ENCODE measurements around the gene NCBP3.

NCBP3 gene

DNA sequence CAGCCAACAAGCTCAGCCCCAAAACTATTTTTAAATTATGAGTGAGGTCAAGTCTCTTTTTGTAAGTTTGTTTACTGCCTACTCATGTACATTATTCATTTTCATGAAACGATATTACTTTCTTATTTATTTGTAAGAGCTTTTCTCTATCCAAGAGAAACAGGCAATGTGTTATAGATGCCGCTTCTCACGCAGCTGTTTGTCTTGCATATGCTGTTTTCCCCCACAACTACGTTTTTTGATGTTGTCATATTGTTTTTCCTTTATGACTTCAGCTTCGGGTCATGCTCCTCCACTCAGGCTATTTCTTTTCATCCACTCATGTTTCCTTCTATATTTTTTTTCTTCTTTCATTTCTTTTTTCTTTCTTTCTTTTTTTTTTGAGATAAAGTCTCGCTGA is 65.1 kb downstream of the NCBP3 start:
- DNase-seq, result no peak

GRCh38 chr17:3777366-3778120 is 68.5 kb downstream of the NCBP3 start:
- no peak for DNase-seq

DNA sequence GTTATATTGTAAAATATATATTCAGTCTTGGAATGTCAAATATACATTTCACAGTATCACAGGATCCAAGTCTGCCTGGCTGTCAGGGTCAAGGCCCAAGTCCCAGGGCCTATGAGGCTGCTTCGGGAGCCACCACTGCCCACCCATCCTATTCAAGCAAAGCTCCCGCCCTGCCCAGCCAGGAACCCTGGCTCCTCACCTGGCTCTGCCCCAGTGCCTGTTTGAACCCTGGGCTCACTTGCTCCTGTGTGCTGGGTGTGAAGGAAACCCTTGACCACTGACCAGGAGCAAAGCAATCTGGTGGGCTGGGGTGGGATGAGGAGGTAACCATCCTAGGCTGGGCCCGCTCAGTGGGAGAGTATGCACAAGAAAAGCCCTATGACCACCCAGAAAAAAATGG is 72.1 kb downstream of the NCBP3 start:
- no peak for DNase-seq

GRCh38 chr17:3773511-3773910 is 72.5 kb downstream of the NCBP3 start:
- no peak for DNase-seq

DNA sequence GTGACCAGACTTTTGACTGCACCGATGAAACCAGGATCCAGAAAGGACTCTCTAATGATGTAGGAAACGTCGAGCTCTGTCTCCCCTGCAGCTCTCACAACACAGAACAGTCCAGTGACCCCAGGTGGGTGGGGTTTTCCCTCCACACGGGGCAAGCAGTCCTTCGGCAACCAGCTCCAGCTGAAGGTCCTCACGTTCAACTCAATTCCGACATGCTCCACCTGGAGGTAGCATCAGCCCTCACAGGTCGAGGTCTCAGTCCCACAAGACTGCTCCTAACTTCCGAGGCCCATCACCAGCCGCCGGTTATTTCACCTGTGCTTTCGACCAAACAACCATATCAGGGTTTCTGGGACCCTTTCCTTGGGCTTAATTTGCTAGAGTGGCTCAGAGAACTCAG is 73.3 kb downstream of the NCBP3 start:
- DNase-seq, result no peak

- no peak for DNase-seq
Observed at GRCh38 chr17:3771140-3771539, 74.9 kb downstream of the NCBP3 start.

DNA sequence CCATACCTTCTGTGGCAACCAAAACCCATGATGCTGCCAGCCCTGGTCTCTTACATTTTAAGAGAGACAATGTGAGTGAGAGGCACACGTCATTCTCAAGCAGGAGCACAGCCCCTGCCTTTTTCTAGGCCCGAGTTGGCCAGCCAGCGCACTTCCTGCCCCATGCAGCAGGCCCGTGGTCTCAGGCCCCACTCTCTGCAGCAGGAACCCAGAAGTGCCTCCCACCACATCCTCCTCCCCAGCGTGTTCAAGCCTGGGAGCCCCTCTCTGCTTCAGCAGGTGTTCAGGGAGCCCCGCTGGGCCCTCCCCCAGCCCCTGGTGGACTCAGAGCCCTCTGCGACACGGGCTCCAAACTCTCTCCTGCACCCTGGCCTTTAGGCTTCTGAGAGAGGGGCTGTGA is 75.6 kb downstream of the NCBP3 start:
- no peak for DNase-seq

DNA sequence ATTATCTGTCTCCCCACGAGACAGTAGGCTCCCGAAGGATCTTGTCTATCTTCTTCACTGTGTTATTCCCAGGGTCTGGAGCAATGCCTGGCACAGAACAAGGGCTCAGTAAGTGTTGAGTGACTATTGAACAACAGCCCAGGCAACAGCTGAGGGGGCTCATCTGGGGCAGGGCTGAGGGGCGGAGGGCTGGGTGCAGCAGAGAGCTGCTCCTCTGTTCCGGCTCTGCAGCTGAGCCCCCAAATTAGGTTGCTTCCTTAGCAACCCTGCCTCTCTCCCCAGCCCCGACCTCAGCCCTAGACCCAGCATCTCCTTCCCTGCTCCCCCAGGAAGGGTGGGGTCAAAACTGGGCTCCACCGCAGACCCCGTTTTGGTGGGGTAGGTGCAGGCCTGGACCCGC is 77.3 kb downstream of the NCBP3 start:
- DNase-seq, result no peak

DNA sequence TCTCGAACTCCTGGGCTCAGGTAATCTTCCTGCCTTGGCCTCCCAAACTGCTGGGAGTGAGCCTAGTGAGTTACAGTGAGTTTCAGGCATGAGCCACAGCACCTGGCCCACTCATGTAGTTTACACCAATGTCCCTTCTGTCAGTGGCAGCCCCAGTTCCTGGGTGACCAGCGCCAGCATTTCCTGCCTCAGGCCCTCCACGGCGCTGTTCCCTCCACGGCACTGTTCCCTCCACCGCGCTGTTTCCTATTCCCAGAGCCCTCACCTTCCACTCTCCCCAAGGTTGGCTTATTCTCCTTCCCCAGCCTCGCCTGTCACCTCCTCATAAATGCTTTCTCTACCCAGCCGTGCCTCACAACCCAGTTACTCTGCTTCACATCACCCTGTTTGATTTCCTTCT is 77.7 kb downstream of the NCBP3 start:
- DNase-seq, result no peak

GRCh38 chr17:3766779-3767178 is 79.3 kb downstream of the NCBP3 start:
- DNase-seq, result no peak

- DNase-seq, result no peak
Observed at GRCh38 chr17:3765981-3766380, 80.1 kb downstream of the NCBP3 start.

GRCh38 chr17:3763777-3764170 is 82.3 kb downstream of the NCBP3 start:
- DNase-seq, result no peak

- no peak for DNase-seq
Observed at GRCh38 chr17:3762922-3763776, 82.9 kb downstream of the NCBP3 start.

DNA sequence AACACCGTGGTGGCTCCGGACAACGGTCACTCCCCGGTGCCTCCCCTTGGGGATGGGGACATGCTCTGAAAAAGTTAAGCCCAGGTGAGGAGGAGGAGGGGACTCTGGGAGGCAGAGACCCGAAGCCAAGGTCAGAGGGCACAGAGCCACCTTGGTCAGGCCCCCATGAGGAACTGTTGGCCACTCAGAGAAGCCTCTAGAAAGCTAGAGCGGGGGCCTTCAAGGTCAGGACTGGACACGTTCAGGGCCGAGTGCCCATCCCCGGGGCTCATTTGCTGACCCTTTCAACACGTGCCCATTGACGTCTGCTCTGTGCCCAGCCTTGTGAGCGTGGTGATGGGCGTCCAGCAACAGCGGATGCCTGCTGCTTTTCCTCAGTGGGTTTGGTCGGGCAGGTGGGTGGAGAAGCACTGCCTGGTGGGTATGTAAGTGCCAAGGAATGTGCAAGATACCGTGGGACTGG is 84.1 kb downstream of the NCBP3 start:
- DNase-seq, result no peak

- no peak for DNase-seq
Observed at GRCh38 chr17:3761036-3761917, 84.8 kb downstream of the NCBP3 start.

- no peak for DNase-seq
Observed at GRCh38 chr17:3759597-3760216, 86.3 kb downstream of the NCBP3 start.

GRCh38 chr17:3755335-3756030 is 90.6 kb downstream of the NCBP3 start:
- no peak for DNase-seq

GRCh38 chr17:3754458-3755334 is 91.3 kb downstream of the NCBP3 start:
- DNase-seq, result peak; percentile 58

DNA sequence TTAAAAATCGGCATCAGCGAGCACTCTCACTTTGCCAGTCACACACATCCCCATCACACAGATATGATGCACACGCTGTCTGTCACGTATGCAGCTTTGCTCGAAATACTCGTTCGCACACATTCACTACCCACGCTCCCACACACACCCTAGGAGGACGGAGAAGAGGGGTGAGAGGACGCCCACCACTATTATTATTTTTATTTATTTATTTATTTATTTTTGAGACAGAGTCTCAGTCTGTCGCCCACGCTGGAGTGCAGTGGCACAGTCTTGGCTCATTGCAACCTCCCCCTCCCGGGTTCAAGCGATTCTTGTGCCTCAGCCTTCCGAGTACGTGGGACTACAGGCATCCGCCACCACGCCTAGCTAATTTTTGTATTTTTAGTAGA is 92.0 kb downstream of the NCBP3 start:
- DNase-seq, result no peak

DNA sequence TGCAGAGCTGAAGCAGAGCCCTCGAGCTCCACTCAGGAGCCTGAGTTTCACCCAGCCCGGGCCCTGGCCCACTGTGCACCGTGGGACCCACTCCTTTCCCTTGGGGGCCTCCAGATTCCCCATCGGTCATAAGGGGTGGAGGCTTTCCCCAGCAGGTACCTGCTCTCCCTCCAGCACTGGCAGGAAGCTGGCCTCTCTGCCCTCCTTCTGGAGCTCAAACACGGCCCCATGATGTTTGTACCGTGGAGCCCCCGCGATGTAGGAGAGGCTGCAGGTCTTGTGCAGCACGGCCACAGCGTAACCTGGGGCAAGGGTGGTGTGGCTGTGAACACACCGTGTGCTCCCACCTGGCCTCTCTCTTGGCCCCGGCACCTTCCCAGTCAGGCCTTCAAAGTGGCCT is 92.4 kb downstream of the NCBP3 start:
- DNase-seq, result no peak
